Thyroid gland (tissue), 4 donors: ENCODE results near the gene POLD1. TPM values are rescaled to one million over a fixed set of nuclear protein-coding genes. Genes with fewer than 3 reads are reported as not detected.

ENCODE experiments used
- DNase-seq, 2 donors: peaks; one replicate each; pipeline ENCODE4 v3.0.0-alpha.2; 2019
- H3K27ac ChIP-seq, 3 donors: fragments of 200-600 bp; sonication (generic); 1 replicate in 2 of 3; 2 replicates in 1 of 3; pipeline ENCODE4 v1.5.1; 2016 to 2019; ENCODE audit warnings: mild to moderate bottlenecking in 1 of 3, moderate library complexity in 1 of 3
- H3K27me3 ChIP-seq: fragments of 200-600 bp; sonication (generic); one replicate; pipeline ENCODE4 v1.5.1; 2019
- H3K36me3 ChIP-seq, 2 donors: fragments of 200-600 bp; sonication (generic); one replicate each; pipeline ENCODE4 v1.5.1; 2016 to 2019
- H3K4me1 ChIP-seq, 2 donors: fragments of 200-600 bp; sonication (generic); one replicate each; pipeline ENCODE4 v1.5.1; 2017 to 2019
- H3K4me3 ChIP-seq, 3 donors: fragments of 200-600 bp; sonication (generic); replicated peaks in 1 of 3; 1 replicate in 2 of 3; 2 replicates in 1 of 3; pipeline ENCODE4 v1.5.1; 2016; ENCODE audit warnings: mild to moderate bottlenecking in 1 of 3
- H3K9me3 ChIP-seq: fragments of 200-600 bp; sonication (generic); one replicate; pipeline ENCODE4 v1.5.1; 2017
- POLR2A ChIP-seq, 2 donors: fragments of 450-650 bp; IDR thresholded peaks; one replicate each; pipeline ENCODE4 v1.6.1; 2017; ENCODE audit warnings: antibody characterized with exemption in 2 of 2, mild to moderate bottlenecking in 2 of 2, moderate library complexity in 1 of 2
- WGBS, 2 donors: methylation state at CpG; one replicate each; pipeline ENCODE4 v1.1.5; 2017; 5-methylcytosine and 5-hydroxymethylcytosine counted together
- intact Hi-C: fragments of 100-400 bp; cut with DNase I; formaldehyde crosslinking; loops from one replicate; pipeline ENCODE4 v1.15.1; 2023
- total RNA-seq, 4 donors: library from RNA; depleted of rRNA; stranded (reverse); fragments of >200 nt; gene quantifications; one replicate each; pipeline ENCODE4 v1.2.3, GENCODE V29; 2016
- TF ChIP-seq, protein P1 (sequence below), 6 experiments: fragments of 200-600 bp in 3 of 6; fragments of 450-650 bp in 3 of 6; sonication (generic) in 3 of 6; IDR thresholded peaks; one replicate each; pipeline ENCODE4 v1.5.1; 2016 to 2019; ENCODE audit warnings: antibody characterized with exemption in 6 of 6, mild to moderate bottlenecking in 2 of 6, inconsistent platforms in 1 of 6, moderate library complexity in 1 of 6

Gene POLD1
- total RNA-seq, 4 donors from 2014 or later, result 12.9 to 27.5 (median 19.0) TPM

DNA sequence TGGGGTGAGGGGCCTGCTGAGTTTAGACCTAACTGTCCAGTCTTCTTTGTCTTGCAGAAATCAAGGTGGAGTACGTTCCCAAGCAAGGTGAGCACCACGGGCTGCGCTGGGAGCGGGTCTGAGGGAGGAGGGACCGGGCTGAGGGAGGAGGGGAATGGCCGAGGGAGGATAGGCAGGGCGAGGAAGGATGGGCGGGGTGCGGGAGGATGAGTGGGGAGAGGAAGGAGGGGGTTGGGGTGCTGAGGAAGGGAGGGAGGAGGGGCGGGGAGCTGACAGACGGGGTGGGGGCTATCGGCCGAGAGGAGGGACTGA is 67.0 kb downstream of the POLD1 start:
- intact Hi-C loops, result no loop called here
- H3K4me3 ChIP-seq, result no peak overlapping the region

DNA sequence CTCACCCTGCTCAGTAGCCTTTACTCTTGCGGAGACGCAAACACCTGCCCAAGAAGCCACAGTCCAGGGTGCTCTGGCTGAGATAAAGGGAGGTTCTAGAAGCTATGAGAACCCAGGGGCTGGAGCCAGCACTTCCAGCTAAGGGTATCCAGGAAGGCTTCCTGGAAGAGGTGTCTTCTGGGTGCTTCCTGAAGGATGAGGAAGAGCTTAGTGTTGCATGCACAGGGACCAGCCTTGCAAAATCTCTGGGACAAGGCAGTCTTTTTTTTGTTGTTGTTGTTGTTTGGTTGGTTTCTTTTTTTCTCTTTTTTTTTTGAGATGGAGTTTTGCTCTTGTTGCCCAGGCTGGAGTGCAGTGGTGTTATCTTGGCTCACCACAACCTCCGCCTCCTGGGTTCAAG is 69.1 kb downstream of the POLD1 start:
- TF ChIP-seq, protein P1, sequence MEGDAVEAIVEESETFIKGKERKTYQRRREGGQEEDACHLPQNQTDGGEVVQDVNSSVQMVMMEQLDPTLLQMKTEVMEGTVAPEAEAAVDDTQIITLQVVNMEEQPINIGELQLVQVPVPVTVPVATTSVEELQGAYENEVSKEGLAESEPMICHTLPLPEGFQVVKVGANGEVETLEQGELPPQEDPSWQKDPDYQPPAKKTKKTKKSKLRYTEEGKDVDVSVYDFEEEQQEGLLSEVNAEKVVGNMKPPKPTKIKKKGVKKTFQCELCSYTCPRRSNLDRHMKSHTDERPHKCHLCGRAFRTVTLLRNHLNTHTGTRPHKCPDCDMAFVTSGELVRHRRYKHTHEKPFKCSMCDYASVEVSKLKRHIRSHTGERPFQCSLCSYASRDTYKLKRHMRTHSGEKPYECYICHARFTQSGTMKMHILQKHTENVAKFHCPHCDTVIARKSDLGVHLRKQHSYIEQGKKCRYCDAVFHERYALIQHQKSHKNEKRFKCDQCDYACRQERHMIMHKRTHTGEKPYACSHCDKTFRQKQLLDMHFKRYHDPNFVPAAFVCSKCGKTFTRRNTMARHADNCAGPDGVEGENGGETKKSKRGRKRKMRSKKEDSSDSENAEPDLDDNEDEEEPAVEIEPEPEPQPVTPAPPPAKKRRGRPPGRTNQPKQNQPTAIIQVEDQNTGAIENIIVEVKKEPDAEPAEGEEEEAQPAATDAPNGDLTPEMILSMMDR (IDR thresholded peaks at IDR 0.05), result no peak
- TF ChIP-seq POLR2A (IDR thresholded peaks at IDR 0.05), result no peak
- Histone ChIP-seq H3K36me3 (no peaks in the 10 kb centered on the region), H3K27ac (no peak overlapping the region), H3K27me3 (no peaks in the 10 kb centered on the region), H3K4me1 (no peaks in the 10 kb centered on the region), H3K9me3 (no peaks in the 10 kb centered on the region), H3K4me3 (no peak overlapping the region)
- 95 to 96% methylated on average over 3 of the region's 3 CpGs for WGBS, 2 donors
- intact Hi-C loops, result no loop called here
- DNase-seq, result no peak

More for the DNA sequence above, 67.0 kb downstream of the POLD1 start:
- TF ChIP-seq POLR2A (IDR thresholded peaks at IDR 0.05), result no peak
- TF ChIP-seq, protein P1 (IDR thresholded peaks at IDR 0.05), result no peak
- no peaks in the 10 kb centered on the region for H3K9me3 ChIP-seq
- H3K27ac ChIP-seq, result no peak overlapping the region
- 43 to 47% methylated on average over 12 to 13 of the region's 13 CpGs for WGBS, 2 donors
- no peaks in the 10 kb centered on the region for H3K4me1 ChIP-seq
- DNase-seq, result no peak
- H3K27me3 ChIP-seq, result no peaks in the 10 kb centered on the region
- no peaks in the 10 kb centered on the region for H3K36me3 ChIP-seq

GRCh38 chr19:50455992-50456391 is 71.8 kb downstream of the POLD1 start:
- no peaks in the 10 kb centered on the region for H3K27me3 ChIP-seq
- TF ChIP-seq POLR2A (IDR thresholded peaks at IDR 0.05), result no peak
- TF ChIP-seq, protein P1 (IDR thresholded peaks at IDR 0.05), result no peak

DNA sequence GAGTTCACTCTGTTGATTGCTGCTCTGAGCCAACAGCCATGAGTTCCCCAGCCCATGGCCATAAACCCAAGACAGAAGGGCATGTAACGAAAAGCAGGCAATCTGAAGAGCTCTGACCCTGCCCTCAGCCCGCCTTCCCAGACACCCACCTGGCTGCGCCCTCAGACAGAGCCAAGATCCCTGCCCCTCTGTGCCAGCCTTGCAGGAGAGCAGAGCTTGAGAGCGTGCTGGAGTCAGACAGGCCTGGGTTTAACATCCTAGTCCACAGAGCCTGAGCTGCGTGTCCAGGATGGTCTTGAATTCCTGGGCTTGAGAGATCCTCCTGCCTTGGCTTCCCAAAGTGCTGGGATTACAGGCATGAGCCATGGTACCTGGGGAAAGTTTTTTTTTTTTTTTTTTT is 73.2 kb downstream of the POLD1 start:
- TF ChIP-seq, protein P1 (IDR thresholded peaks at IDR 0.05), result no peak
- TF ChIP-seq POLR2A (IDR thresholded peaks at IDR 0.05), result no peak
- Histone ChIP-seq H3K27me3 (no peaks in the 10 kb centered on the region), H3K9me3 (no peaks in the 10 kb centered on the region), H3K4me1 (peaks cover 0 to 6% of the 10 kb centered on the region in 2 donors), H3K4me3 (no peak overlapping the region), H3K27ac (no peak overlapping the region), H3K36me3 (no peaks in the 10 kb centered on the region)
- intact Hi-C loops, result no loop called here
- no peak for DNase-seq
- 83 to 84% methylated on average over 4 to 5 of the region's 5 CpGs for WGBS, 2 donors

More at GRCh38 chr19:50455992-50456391, 71.8 kb downstream of the POLD1 start:
- no peaks in the 10 kb centered on the region for H3K36me3 ChIP-seq
- intact Hi-C loops, result no loop called here
- no peak for DNase-seq
- no peak overlapping the region for H3K4me3 ChIP-seq
- peaks cover 0 to 6% of the 10 kb centered on the region in 2 donors for H3K4me1 ChIP-seq
- H3K9me3 ChIP-seq, result no peaks in the 10 kb centered on the region
- no peak overlapping the region for H3K27ac ChIP-seq
- 80 to 86% methylated on average over 2 of the region's 2 CpGs for WGBS, 2 donors

- 45 to 50% methylated on average over 19 to 25 of the region's 50 CpGs for WGBS, 2 donors
- Histone ChIP-seq H3K4me3 (no peak overlapping the region), H3K27me3 (no peaks in the 10 kb centered on the region), H3K27ac (no peak overlapping the region), H3K36me3 (no peaks in the 10 kb centered on the region), H3K9me3 (no peaks in the 10 kb centered on the region), H3K4me1 (peaks cover 0 to 6% of the 10 kb centered on the region in 2 donors)
- TF ChIP-seq POLR2A (IDR thresholded peaks at IDR 0.05), result no peak
- TF ChIP-seq, protein P1 (IDR thresholded peaks at IDR 0.05), result no peak
- DNase-seq, result no peak
- intact Hi-C loops, result no loop called here
Measured at GRCh38 chr19:50458396-50459066, 74.4 kb downstream of the POLD1 start.
